NCI-H345 (cell line): ENCODE results near the gene ASTN2.
A peak's percentile ranks its signal among the peaks of the same experiment; 100 is the strongest.

ENCODE experiments used
- DNase-seq: peaks from one replicate; lab custom pipeline; 2025; lab: John Stamatoyannopoulos, UW

Gene ASTN2

DNA sequence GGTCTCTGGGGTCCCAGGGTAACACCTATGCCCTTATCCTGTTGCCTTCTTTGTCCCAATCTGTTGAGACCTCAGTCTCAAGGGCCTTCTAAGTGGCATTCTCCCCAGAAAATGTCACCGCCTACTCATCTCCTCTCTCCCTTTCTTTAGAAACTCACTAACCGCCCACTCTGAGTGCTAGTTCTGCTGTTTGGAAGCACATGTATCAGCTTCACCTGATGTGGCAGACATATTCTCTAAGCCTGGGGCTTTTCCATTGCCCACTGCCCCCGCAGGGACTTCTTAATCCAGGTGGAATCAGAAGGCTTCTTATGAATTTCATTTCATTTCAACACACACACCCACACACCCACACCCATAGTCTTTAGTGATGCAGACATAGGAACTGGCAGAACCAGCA, 165.1 kb downstream of the ASTN2 start:
- no peak for DNase-seq

DNA sequence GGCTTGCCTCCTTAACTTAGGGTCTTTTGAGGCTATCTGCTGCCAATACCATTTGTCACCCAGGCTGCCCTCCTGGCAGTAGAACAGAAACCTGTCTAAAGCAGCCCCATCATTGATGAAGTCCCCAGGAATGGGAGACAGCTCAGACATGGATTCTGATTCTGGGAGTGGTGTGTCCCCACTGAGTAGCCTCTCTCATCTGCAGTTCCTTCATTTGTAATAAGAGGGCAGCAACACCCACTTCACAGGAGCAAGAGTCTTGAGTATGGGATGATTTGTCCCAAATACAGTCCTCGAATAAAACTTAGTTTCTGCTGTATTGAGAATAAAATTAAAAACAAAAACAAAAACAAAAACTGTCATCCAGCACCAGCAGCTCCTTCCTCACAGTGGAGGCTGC, 167.6 kb downstream of the ASTN2 start:
- peak; percentile 28 for DNase-seq

DNA sequence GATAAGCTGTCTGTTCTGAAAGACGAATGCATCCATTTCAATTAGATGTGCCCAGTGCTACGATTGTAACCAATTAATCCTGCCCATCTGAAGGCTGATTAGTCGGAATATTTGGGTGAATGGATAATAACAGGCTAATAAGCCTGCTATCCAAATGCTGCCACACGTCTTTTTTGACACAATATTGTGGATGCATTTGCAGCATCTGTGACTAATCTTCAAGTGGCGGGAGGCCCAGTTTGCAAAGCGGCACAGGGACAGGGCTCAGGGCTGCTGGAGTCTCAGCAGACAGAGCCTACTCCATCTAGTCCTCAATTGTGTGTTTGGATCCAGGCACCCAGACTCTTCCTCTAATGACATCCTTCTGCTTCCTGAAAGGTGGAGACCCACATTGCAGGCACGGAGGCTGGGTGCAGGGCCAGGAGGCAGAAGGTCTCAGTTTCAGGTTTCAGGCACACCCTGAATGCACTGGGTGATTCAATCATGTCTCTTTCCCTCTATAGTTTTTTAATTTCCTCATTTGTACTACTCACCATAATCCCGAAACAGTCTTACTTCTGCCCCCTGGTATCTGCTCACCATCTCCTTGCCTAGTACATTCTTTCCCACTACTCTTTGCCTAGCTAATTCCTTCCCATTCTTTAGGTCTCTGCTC, 169.6 kb downstream of the ASTN2 start:
- no peak for DNase-seq

DNA sequence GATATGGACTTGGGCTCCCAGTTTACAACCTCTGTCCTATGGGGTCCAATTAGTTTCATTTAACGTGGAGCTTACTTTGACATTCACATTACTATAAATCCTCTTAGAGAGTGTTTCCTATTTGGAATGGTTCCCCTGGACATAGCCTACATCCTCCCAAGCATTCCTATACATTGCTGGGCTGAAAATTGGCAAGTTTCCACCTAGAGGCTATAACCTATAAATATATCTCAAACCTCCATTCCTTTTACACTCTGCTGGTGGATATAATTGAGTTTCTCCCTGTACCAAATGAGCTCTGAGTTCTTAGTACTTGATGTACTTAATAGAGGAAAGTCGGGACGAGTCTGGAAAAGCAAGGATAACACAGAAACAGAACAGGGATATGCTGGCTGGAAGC, 172.8 kb downstream of the ASTN2 start:
- DNase-seq: no peak

DNA sequence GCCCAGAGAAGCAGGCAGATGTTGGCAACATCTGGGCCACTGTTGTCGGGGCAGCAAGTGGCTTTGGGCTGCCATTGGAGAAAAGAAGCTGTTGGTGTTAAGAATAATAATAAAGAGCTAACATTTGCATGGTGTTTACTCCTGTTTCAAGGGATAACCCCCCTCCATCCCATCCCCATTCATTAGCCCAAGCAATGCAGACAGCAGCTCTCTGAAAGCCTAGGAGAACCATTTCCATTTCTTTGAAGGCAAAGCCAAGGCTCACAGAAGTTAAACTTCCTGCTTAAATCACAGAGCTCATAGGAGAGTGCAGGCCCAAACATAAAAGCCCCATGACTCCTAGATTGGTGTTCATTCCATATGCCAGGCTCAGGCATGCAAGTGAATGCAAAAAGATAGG, 175.4 kb downstream of the ASTN2 start:
- DNase-seq: no peak

DNA sequence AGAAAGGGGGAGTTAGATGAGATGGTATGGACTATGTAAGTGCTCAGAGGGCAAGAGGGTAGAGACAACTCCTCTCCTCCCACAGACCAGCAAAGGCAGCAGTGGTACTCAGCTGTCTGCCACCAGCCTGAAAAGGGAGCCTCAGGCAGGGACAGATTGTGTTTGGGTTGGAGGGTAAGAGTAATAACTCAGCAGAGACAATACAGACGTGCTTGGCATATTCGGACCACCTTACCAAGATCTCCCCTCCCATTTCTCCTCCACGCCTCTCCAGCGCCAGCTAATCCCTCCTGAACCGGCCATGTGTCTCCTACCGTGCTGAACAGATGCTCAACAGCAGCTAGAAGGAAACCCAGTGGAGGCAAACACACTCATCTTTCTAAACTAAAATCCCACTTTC, 180.8 kb downstream of the ASTN2 start:
- DNase-seq: no peak

DNA sequence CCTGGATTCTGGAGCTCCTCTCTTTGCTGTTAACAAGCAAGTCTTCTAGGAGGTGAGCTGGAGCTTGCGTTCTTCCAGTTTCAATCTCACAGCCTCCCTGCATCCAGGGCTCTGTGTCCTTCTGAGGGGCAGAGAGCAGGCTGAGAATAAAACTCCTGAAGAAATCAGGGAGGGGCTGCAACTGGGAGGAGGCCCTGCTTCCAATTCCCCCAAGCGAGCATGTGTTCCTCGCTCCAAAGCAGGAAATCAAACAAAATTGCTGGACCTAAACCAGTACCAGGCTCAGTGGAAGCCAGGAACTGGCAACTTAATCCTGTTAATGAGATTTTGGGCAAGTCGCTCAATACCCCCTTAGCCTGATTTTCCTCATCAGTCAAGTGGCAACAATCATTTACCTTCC, 181.8 kb downstream of the ASTN2 start:
- no peak for DNase-seq

DNA sequence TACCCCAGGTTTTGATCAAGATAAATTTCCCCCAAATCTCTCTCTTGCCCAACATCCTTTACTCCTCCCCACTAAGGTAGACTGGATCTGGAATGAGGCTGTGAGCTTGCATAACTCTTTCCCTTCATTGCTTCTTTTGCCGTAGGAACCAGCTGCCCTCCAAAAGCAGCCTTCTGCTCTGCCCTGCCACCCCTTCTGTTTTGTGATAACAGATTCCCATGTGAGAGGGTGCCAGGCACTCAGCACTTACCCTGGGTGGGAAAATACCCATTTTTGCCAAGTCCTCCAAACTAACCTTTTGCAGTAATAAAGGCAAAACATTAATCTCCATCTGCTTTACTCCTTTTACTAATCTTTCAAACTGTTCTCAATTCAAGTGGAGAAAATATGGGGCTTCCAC, 182.6 kb downstream of the ASTN2 start:
- no peak for DNase-seq

DNA sequence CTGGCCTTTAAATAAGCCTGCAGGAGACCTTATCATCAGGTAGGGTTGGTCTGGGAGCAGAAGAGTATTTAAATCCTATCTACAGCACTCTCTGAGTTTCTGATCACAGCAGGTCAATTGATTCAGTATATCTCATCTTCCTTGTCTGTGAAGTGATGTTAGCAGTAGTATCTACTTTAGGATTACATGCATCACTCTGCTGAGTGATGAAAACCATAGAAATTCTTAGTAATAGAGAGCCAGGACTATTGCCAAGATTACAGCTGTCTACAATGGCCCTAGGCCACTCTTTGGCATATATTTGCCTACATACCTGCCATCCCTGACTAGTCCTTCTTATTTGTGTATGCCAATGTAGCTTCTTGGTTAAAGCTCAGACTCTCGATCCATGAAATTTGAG, 183.8 kb downstream of the ASTN2 start:
- DNase-seq: no peak

DNA sequence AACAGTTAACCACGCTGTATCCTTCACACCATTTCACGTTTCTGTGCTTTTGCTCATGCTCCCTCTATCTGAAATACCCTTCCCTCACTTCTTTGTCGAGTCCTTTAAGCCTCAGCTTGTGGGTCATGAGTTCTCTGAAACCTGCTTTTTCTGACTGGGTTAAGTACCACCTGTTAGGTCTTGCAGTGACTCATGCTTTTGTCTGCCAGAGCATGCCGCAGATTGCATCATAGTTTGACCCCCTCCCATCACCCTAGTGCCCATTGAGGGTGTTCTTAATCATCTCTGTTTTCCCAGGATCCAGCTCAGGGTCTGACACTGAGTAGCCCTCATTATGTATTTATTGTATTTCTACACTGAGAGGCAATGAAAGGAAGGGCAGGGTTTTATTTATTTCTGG, 190.2 kb downstream of the ASTN2 start:
- DNase-seq: peak; percentile 81

DNA sequence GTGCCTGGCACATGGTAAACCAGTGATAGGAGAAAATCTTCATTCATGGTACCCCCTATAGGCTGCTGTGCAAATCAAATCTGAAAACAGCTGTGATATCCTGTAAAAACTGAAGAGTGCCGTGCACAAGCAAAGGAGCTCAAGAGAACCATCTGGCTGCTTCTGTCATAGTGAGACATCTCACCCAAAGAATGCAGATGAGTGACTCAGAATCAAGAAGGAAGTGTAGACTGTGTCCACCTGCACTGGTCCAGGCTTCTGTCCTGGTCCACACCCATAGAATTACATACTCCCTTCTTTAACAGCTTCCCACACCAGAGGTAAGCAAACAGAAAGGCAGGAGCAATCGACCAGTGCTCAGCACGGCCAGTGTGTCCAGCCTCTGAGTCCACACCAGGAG, 195.9 kb downstream of the ASTN2 start:
- DNase-seq: no peak

DNA sequence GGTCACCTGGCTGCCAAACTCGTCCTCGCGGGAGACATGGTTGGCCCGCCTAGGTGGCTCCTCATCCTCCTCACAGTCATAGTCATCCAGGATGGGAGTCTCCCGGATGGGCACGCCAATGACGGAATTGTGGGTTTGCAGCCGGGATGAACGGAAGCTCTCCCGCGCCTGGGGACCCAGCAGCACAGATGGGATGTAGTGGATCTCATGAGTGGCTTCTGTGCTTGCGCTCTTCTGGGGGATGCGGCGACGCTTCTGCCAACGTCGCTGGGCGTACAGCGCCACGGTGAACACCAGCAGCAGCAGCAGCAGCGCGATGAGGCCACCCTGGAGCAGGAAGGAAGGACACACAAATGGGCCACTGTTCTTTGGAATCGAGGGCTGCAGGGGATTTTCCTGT, 200.4 kb downstream of the ASTN2 start:
- no peak for DNase-seq

DNA sequence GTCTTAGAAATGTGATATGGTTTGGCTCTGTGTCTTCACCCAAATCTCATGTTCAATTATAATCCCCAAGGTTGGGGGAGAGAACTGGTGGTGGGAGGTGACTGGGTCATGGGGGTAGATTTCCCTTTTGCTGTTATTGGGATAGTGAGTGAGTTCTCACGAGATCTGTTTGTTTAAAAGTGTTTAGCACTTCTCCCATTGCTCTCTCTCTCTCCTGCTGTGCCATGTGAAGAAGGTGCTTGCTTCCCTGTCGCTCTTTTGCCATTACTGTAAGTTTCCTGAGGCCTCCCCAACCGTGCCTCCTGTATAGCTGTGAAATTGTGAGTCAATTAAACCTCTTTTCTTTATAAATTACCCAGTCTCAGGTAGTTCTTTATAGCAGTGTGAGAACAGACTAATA, 203.6 kb downstream of the ASTN2 start:
- no peak for DNase-seq

DNA sequence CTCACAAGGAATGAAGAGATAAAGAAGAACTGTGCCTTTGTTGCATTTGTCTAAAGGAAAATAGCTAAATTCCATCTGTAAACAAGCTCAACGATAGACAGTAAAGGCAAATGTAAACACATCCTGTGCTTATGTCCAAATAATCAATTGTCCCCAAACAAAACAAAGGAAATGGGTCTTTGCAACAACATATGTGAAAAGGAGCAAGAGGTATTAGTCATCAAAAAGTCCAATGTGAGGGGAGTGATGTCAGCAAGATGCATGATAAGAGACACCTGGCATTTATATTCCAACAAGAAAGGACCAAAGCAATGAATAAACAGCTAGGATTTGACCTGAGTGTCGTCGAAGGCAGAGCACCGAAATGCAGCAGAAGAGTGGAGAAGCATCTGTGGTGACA, 209.1 kb downstream of the ASTN2 start:
- peak; percentile 22 for DNase-seq

DNA sequence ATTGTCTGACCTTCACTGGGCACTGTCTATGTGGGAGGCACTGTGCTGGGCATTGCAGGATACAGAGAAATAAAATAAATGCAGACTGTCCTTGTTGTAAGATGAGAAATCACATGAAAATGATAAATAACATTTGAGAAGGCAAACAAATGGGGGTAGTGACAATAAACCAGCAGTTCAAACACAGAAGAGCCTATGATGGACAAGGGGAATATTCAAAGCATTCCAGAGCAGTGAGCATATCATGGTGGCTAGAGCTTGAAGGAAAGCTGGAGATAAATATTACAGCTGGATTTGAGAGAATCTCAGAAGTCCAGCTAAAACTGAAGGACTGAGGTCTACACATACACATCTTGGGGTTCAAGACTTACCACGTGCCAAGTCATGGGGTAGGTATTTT, 209.9 kb downstream of the ASTN2 start:
- no peak for DNase-seq

DNA sequence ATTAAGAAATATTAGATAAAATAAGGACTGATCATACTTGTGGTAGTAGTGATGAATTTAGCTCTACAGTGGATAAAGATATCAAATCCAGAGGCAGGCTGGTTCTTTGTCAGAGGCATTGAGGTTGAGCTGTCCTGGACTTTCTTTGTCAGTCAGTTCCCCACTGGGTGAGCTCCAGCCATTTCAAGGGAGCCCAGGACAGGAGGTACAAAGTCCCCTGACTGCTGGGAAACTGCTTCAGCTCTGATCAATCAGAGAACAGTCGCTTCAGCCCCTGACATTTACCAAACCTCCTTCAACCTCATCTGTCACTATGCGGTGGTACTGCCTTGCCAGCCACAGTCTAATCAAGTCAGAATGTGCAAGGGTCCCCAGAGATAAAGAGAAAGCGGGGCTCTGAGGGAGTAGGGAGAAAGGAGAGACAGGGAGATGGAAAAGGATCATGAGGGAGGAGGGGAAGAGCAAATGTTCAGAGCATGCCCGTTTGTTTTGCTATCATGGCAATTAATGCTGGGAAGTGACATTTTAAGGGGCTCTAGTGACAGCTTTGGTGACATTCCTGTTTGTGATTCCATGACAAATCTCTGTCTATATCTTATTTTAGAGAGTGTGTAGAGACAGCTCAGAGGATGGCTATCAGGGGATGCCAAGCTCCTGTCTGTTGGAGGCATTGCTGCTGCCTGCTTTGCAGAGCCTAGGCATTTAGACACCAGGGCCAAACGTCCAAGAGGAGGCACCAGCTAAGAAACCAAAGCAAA, 223.2 kb downstream of the ASTN2 start:
- no peak for DNase-seq

DNA sequence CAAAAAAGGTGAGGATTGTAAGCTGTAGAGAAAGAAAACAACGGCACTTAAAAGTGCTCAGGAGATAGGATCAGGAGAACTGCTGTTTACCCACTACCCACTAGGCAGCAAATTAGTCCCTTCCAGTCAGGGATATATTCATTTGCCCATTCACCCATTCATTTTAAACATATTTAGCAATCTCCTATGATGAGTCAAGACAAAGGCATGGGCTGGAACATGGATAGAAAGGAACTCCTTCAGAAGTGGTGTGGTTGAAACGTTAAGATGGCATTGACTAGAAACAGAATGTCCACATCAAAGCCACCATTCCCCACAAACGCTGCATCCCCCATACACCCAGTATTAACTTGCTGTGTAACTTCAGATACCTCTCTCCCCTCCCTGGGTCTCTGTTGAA, 225.7 kb downstream of the ASTN2 start:
- no peak for DNase-seq

DNA sequence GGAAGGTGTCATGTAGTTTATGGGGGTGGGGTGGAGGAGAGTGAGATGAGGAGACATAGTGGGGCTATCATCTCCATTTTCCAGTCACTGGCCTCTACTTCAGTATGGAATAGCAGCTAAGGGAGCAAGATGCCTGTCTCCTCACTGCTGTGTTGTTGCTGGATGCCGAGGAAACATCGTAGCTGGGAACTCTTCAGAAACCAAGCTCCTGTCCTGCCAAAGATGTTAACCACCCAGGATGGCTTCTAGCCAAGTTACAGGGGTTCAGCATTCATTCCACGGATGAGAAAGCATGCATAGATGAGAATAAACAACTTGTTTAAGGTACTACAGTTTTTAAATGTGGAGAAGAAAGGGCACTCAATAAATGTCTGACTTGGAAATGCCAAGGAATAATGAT, 226.5 kb downstream of the ASTN2 start:
- peak; percentile 33 for DNase-seq

DNA sequence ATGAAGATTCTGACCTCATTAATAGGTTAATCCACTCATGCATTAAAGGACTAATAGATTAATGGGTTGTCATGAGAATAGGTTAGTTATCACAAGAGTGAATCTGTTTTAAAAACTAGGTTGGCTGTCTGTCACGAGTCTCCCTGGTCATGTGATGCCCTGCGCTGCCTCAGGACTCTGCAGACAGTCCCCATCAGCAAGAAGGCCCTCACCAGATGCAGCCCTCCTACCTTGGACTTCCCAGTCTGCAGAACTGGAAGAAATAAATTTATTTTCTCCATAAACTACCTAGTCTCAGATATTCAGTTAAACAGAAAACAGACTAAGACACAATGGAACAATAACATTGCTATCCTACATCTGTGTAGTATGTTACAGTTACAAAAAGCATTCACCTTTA, 227.4 kb downstream of the ASTN2 start:
- DNase-seq: no peak

DNA sequence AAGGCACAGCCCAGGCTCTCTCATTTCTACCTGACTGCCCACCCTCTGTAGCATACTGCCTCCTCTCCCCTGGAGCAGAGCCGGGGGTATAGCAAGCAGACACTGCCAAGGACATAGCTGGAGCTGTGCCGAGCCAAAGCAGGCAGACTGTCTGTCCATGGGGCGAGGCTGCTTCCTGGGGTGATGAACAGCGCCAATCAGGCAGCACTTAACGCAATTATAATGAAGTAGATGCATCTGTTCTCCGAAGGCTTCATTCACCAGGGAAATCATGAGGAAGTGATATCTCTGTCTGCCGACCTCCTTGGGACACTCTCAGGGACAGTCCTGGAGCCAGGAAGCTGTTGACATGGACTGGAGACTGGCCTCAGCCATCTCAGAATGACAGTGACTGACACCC, 230.7 kb downstream of the ASTN2 start:
- DNase-seq: no peak

DNA sequence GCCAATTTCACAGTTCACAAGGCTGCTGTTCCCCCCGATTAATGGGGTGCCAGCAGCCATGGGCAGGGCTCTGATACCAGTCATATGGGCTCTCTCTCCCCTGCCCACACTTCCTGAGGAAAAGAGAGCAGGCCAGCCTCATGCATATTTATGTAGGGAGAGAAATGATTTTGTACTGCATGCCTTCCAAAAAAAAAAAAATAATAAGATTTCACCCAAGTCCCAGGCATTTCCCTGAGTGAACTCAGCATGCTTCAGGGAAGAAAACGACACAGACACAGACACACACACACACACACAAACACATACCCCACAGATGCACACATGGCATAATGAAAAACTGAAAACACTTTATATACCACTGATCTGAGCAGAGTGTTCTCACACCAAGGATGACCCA, 232.8 kb downstream of the ASTN2 start:
- DNase-seq: no peak

DNA sequence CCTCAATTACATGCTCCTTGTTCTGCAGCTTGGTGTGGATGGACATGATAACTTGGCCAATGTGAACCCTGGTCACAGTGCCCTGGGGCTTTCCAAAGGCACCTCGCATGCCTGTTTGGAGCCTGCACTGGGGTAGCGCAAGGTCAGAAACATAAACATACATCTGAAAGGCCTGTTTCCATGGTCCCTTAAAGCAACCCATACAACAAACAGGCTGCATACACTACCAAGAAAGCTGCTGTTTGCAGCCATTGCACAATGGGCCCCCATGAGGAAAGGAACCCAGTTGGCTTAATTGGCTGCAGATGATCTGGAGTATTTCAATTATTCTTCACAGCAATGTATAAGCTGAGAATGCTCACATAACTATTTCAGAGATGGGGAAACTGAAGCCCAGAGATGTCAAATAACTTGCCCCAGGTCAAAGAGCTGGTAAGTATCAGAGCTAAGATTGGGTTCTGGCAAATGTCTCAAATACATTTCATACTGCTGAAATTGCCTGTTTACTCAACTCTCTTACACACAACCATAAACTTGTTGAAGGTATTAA, 233.9 kb downstream of the ASTN2 start:
- no peak for DNase-seq

DNA sequence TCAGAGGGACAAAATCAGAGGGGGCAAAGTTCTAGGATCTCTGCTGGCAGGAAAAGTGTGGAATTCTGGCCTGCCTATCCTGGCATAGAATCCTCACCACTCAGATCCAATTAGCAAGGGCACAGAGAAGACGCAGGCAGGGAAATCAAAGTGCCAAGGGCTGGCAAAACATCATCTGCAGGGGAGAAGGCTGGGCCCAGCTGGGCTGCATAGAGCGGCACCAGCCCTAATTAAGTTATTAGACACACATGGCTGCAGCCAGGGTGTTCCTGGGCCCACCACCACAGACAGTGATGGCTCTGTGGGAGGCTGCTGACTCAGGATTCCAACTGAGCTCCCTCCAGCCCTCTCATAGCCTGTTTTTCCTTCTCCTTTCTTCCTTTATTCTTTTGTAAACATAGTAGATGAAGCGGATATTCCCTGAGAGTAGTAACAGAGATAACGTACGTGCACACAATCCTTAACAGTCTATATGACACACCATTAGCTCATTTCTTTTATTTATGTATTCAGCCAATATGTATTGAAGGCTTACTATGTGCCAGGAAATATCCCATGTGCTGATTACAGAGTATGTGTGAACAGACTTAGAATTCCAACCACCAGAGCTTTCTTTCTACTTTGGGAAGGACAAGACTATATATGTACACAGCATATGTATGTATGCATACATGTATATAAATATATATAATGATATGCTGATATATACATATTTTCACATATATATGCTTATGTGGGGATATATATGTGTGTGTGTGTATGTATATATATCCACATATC, 236.1 kb downstream of the ASTN2 start:
- DNase-seq: no peak
